ENCODE results near the gene ANKRD60. TPM values are rescaled to one million over a fixed set of nuclear protein-coding genes. Genes with fewer than 3 reads are reported as not detected.

Gene ANKRD60
- total and polyA plus RNA-seq, 11 donors, result not detected

- Histone ChIP-seq H3K9me3 (no peaks in the 10 kb centered on the region), H3K4me3 (no peak overlapping the region)
Observed at GRCh38 chr20:58233393-58233792, 4.9 kb upstream of the ANKRD60 start.

GRCh38 chr20:58231683-58232082 is 3.2 kb upstream of the ANKRD60 start:
- Histone ChIP-seq H3K27ac (no peak overlapping the region), H3K4me3 (no peak overlapping the region), H3K36me3 (peaks cover 0 to 37% (median 10%) of the 10 kb centered on the region in 9 donors), H3K4me1 (peaks cover 0 to 12% (median 0%) of the 10 kb centered on the region in 12 donors), H3K9me3 (no peaks in the 10 kb centered on the region), H3K27me3 (peaks cover 5 to 32% (median 22%) of the 10 kb centered on the region in 9 donors)
- TF ChIP-seq CTCF (IDR thresholded peaks at IDR 0.05) (no peak), POLR2A (IDR thresholded peaks at IDR 0.05) (no peak)
- WGBS, 4 donors, result 70 to 79% (median 74%) methylated on average over 6 of the region's 6 CpGs
- DNase-seq (no peak), ATAC-seq (no peak)
- intact Hi-C loops (cut with DNase I), result loop anchor here in 4 of 10 donors (5.0 to 10.0 kb wide), 4 partner anchors 316 to 623 kb away; partner anchors contain the start of genes GNAS (in 2 of the 4), GNAS-AS1 (in 2 of the 4) and NPEPL1 (in 1 of the 4)

More at GRCh38 chr20:58233393-58233792, 4.9 kb upstream of the ANKRD60 start:
- ATAC-seq (no peak), DNase-seq (no peak)
- Histone ChIP-seq H3K36me3 (peaks cover 0 to 39% (median 11%) of the 10 kb centered on the region in 9 donors), H3K4me1 (peaks cover 0 to 15% (median 0%) of the 10 kb centered on the region in 12 donors), H3K27me3 (peaks cover 0 to 15% (median 6%) of the 10 kb centered on the region in 9 donors), H3K27ac (no peak overlapping the region)
- TF ChIP-seq POLR2A (IDR thresholded peaks at IDR 0.05), result no peak
- intact Hi-C loops (cut with DNase I), result loop anchor here in 4 of 10 donors (5.0 to 10.0 kb wide), 4 partner anchors 314 to 621 kb away; partner anchors contain the start of genes GNAS (in 2 of the 4), GNAS-AS1 (in 2 of the 4) and NPEPL1 (in 1 of the 4)
- WGBS, 4 donors, result 90 to 97% (median 96%) methylated on average over 7 to 8 of the region's 8 CpGs

- Histone ChIP-seq H3K27me3 (peaks cover 9 to 50% (median 34%) of the 10 kb centered on the region in 9 donors), H3K36me3 (peaks cover 0 to 25% (median 3%) of the 10 kb centered on the region in 9 donors), H3K4me3 (no peak overlapping the region), H3K27ac (no peak overlapping the region), H3K9me3 (no peaks in the 10 kb centered on the region), H3K4me1 (peaks cover 0 to 13% (median 0%) of the 10 kb centered on the region in 12 donors)
- 81 to 86% (median 84%) methylated on average over 14 of the region's 14 CpGs for WGBS, 4 donors
- no peak for DNase-seq
- intact Hi-C loops (cut with DNase I), result no loop called here
- no peak for ATAC-seq
- TF ChIP-seq POLR2A (IDR thresholded peaks at IDR 0.05) (no peak), CTCF (IDR thresholded peaks at IDR 0.05) (no peak)
Observed at GRCh38 chr20:58229198-58229798, 845 bp upstream of the ANKRD60 start.

- TF ChIP-seq CTCF (IDR thresholded peaks at IDR 0.05), result no peak
- TF ChIP-seq POLR2A (IDR thresholded peaks at IDR 0.05), result no peak
- Histone ChIP-seq H3K27ac (no peak overlapping the region), H3K27me3 (peaks cover 9 to 62% (median 34%) of the 10 kb centered on the region in 9 donors)
Observed at GRCh38 chr20:58228103-58228483, 360 bp downstream of the ANKRD60 start.

More at GRCh38 chr20:58228103-58228483, 360 bp downstream of the ANKRD60 start:
- intact Hi-C loops (cut with DNase I), result no loop called here
- DNase-seq (no peak), ATAC-seq (peak in 2 of 4 donors; percentile 14 to 20)
- peaks cover 0 to 13% (median 0%) of the 10 kb centered on the region in 12 donors for H3K4me1 ChIP-seq
- H3K9me3 ChIP-seq, result no peaks in the 10 kb centered on the region
- peaks cover 0 to 24% (median 0%) of the 10 kb centered on the region in 9 donors for H3K36me3 ChIP-seq
- WGBS, 4 donors, result 6 to 14% (median 7%) methylated on average over 15 to 29 of the region's 29 CpGs
- peak overlapping the region in 2 of 12 donors; percentile 21 to 39 for H3K4me3 ChIP-seq
